ENCODE results near the gene DDX1. TPM values are rescaled to one million over a fixed set of nuclear protein-coding genes. Genes with fewer than 3 reads are reported as not detected.

DDX1 gene
- total RNA-seq, 2 donors from 2014 or later, result 89.2 to 91.6 TPM

DNA sequence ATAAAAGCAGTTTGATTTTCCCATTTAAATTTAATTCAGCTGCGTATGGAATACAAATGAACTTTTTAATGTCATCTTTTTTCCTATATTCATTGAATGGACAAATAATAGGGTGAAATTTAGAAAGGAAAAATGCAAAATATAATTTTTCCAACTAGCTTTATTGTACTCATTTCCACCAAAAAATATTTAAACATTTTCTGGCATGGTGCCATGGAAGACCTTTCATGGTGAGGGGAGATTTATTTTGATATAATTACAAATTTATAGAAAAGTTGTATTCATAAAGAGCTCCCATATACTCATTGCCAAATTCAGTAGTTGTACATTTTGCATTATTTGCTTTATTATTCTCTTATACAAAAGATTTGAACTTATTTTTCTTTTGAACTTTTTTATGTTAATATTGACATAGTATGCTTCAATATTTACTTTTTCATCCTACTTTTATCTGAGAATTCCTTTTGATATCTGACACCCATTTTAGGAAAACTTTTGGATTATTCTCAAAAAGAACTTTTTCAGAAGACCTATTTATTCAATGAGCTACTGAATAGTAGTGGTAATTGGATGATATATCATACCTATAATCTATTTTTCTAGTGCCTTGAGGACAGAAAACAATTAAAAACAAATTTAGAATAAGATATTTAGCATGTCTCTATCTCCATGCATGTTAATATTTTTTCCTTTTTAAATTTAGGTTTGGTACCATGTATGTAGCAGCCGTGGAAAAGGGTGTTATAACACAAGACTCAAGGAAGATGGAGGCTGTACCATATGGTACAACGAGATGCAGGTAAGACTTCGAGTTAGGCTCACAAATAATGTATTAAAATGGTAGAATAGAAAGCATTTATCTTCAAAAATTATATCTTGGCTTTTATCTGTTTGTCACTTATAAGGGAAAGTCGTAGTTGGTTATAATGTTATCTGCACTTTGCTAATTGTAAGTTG is 37.5 kb downstream of the DDX1 start:
- Mint-ChIP-seq H3K36me3 (peaks cover 30% of the 10 kb centered on the region), H3K9me3 (no peaks in the 10 kb centered on the region), H3K27me3 (no peaks in the 10 kb centered on the region), H3K4me3 (no peak overlapping the region), H3K4me1 (ENCODE audit: low read depth in 2 of 2) (peaks cover 0 to 3% of the 10 kb centered on the region in 2 donors), H3K27ac (no peak overlapping the region)
- no peak for DNase-seq (ENCODE audit: low spot score)
- no peak for ATAC-seq

DNA sequence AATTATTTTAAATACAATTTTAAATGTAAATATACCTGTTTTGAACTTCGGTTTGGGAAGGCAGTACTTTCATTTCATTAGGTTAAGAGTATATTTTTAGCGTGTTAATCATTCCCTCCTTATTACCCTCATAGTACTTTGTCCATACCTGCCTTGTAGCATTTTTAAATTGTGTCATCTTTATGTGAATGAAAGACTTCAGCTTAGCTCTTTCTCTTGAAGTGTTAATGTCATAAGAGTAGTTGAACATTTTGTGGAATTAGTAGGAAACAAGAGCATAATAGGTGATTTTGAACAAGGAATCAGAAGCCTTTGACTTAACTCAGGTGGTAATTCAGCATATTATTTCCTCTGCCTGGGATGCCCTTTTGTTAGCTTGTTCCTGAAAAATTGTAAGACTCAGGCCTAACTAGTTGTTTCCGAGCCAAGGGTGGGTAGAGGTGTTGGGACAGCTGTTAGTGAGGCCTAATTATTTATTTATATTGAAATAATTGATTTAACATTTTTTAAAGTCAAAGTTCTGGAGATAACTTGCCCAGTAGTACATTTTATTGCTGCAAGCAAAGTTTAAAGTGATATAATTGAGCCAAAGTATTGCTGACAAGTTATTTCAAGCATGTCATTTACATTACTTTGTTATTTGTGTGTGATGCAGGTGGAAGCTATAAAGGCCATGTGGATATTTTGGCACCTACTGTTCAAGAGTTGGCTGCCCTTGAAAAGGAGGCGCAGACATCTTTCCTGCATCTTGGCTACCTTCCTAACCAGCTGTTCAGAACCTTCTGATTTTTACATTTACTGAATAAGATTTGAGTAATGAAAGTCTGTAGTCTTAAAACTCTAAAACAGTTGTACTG is 38.7 kb downstream of the DDX1 start:
- H3K27me3 Mint-ChIP-seq, result no peaks in the 10 kb centered on the region
- ATAC-seq (no peak), DNase-seq (ENCODE audit: low spot score) (no peak)
- peaks cover 0 to 3% of the 10 kb centered on the region in 2 donors for H3K4me1 Mint-ChIP-seq (ENCODE audit: low read depth in 2 of 2)
- H3K27ac Mint-ChIP-seq, result no peak overlapping the region
- H3K4me3 Mint-ChIP-seq, result no peak overlapping the region
- no peaks in the 10 kb centered on the region for H3K9me3 Mint-ChIP-seq
- peaks cover 23% of the 10 kb centered on the region for H3K36me3 Mint-ChIP-seq

DNA sequence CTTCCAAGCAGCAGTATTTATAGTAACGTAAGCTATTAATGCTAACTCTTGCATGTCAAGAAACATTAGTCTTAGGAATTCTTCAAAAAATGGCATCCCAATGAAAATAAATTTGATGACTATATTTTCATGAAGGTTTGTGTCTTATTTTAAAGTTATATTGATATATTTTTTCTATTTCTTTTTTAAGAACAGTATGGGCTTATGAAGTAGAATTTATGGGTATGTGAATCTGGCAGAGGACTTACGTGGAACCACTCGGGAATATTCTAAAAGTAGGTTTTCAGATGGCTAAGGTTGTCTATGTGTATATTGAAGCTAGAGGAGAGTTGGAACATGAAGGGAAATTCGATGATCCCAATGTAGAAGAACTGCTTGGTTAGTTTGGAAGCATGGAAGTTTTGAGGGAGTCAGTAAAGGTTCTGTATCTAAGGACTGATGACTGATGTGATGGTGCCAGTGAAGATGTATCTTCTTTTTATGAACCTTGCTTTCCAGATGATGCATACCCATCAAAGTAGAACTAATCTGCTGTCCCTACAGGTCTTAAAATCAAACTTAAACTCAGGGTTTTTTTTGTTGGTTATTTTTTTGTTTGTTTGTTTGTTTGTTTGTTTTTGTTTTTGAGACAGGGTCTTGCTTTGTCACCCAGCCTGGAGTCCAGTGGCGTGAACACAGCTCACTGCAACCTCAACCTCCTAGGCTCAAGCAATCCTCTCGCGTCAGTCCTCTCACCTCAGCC is 39.5 kb downstream of the DDX1 start:
- H3K4me1 Mint-ChIP-seq (ENCODE audit: low read depth in 2 of 2), result peaks cover 0 to 3% of the 10 kb centered on the region in 2 donors
- no peak overlapping the region for H3K4me3 Mint-ChIP-seq
- DNase-seq (ENCODE audit: low spot score), result no peak
- no peaks in the 10 kb centered on the region for H3K9me3 Mint-ChIP-seq
- H3K27me3 Mint-ChIP-seq, result no peaks in the 10 kb centered on the region
- no peak overlapping the region for H3K27ac Mint-ChIP-seq
- no peak for ATAC-seq
- H3K36me3 Mint-ChIP-seq, result peaks cover 23% of the 10 kb centered on the region

DNA sequence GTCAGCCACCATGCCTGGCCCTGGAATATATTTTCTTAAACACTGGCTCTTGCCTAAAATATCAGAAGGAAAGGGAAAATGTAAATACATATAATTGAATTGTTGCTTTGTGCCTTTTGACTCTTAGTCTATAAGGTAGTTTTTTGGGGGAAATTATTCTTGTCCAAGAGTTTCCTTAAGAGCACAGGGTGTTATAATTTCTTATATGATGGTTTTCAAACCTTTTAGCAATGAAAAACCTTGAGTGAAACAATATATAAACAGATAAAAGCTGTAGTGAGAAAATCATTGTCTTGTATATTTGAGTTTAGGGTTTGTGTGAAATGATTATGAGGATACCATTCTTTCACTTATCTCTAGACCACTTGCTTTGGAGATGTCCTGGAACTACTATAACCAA is 40.2 kb downstream of the DDX1 start:
- DNase-seq (ENCODE audit: low spot score) (no peak), ATAC-seq (no peak)
- Mint-ChIP-seq H3K27ac (no peak overlapping the region), H3K4me3 (no peak overlapping the region), H3K36me3 (peaks cover 23% of the 10 kb centered on the region), H3K27me3 (no peaks in the 10 kb centered on the region), H3K4me1 (ENCODE audit: low read depth in 2 of 2) (no peaks in the 10 kb centered on the region), H3K9me3 (no peaks in the 10 kb centered on the region)

DNA sequence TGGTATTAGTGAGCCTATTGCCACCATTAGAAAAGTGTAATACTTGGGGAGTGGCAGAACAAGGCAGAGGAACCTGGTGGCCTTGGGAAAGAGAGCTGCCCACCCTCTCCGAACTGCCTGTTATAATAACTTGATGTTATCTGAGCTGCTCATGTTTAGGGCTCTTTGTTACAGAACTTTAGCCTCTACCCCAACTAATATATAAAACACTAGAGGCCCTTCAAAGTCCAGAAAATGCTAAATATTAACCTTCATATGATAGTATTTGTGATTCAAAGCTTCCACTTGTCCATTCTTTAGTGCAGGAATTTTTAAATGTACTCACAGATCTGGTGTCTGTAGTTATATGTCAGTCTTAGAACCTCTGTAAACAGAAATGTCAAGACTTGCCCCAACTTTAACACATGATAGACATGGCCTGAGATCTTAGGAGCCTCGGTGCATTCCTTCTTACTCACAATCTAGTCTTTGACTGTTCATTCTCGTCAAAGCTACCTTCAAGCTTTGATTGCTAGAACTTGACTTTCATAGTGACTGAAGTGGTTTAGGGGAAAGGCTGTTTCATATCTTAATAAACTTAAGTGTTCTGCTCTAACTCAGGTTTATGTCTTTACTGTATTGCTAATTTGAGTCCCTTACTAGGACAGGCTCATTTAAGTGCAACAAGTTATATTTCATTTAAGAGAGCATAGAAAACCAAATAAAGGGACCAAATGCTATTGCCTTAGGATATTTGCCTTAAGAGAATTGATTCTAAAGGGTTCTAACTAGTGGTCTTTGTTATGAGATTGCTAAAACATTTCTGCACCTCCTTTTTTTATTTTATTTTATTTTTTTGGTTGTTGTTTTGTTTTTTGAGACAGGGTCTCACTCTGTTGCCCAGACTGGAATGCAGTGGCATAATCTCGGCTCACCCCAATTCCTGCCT is 41.6 kb downstream of the DDX1 start:
- Mint-ChIP-seq H3K36me3 (peaks cover 23% of the 10 kb centered on the region), H3K27me3 (no peaks in the 10 kb centered on the region), H3K4me3 (no peak overlapping the region), H3K4me1 (ENCODE audit: low read depth in 2 of 2) (no peaks in the 10 kb centered on the region), H3K27ac (no peak overlapping the region), H3K9me3 (no peaks in the 10 kb centered on the region)
- ATAC-seq, result no peak
- no peak for DNase-seq (ENCODE audit: low spot score)

DNA sequence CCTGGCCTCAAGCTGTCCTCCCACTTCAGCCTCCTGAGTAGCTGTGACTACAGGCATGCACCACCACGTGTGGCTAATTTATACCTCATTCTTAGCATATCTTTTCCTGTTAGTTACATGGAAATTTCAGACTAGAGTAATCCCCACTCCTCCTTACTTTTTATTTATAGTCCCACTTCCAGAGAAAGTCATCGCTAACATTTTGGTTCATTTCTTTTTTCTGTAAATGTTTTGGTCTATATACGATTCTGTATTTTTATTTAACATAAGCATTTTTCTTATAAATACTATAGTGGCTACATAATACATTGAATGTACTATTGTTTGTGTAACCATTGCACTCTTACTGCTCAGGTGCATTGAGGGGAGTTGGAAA is 42.3 kb downstream of the DDX1 start:
- H3K27me3 Mint-ChIP-seq, result no peaks in the 10 kb centered on the region
- no peak for DNase-seq (ENCODE audit: low spot score)
- no peaks in the 10 kb centered on the region for H3K4me1 Mint-ChIP-seq (ENCODE audit: low read depth in 2 of 2)
- H3K4me3 Mint-ChIP-seq, result no peak overlapping the region
- no peak for ATAC-seq
- H3K36me3 Mint-ChIP-seq, result peaks cover 23% of the 10 kb centered on the region
- H3K27ac Mint-ChIP-seq, result no peak overlapping the region
- no peaks in the 10 kb centered on the region for H3K9me3 Mint-ChIP-seq

DNA sequence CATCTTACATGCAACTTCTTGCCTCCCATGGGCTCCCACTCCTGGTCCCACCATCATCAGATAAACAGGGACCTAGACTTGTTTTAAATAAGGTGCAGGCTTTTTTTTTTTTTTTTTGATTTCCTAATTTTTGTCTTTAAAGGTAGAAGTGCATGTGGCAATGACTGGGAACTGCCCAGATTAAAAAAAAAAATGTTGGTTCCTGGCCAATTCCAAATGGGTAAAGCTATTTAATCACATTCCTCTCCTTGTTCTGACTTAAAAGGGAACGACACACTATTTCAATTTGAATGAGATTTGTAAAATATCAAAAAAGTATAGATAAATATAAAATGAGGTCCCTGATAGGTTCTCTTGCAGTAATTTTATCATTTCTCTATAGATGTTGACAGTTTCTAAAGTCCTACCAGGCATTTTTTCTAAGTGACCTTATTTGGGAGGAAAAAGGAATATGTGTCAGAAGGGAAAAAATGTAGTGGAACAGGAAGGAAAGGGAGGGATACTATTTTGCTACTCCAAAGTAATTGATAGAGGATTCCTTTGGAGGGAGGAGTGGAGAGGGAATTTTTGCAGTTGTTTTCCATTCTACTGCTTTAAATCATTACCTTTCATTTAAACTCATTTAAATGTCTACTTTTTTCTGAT is 43.3 kb downstream of the DDX1 start:
- no peak for ATAC-seq

DNA sequence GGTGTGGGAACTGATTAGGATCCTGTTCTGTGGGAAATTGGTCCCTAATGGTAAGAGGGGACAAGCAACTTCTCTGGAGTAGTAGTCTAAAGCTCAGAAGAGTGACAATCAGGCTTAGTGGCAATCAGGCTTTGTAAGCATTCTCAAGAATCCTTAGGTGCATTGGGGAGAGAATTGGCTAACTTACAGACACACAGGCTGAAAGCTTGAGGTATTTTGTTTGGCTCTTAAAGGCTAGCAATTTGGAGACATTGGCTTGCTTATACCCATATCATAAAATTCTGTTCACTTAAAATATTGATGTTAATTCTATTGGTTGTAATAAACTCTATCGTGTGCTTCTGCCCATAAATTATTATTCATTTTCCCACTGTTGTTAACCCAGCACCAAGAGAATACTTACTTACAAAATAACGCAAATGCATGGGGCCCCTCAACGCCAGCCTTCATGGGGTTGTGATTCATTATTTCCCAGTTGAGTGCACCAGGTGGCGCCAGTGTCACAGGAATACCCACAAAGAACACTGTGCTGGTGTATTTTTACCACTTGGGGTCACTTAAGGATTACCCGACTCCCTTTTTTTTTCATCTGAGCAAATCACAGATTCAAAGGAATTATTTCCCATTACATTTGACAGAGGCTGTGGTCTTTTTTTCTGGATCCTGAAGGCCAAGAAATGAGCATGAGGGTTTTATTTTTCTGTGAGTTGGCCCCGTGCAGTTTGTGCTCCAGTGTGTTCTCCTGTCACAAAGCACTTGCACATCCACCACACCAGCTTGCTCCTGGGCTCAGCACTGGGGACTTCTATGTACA is 45.5 kb downstream of the DDX1 start:
- DNase-seq (ENCODE audit: low spot score), result peak; percentile 70
- H3K4me3 Mint-ChIP-seq, result no peak overlapping the region
- ATAC-seq, result peak; percentile 51 to 69
- H3K36me3 Mint-ChIP-seq, result peaks cover 13% of the 10 kb centered on the region
- no peaks in the 10 kb centered on the region for H3K27me3 Mint-ChIP-seq
- peaks cover 0 to 3% of the 10 kb centered on the region in 2 donors for H3K4me1 Mint-ChIP-seq (ENCODE audit: low read depth in 2 of 2)
- H3K27ac Mint-ChIP-seq, result no peak overlapping the region
- peaks cover 3% of the 10 kb centered on the region for H3K9me3 Mint-ChIP-seq

More for the DNA sequence above, 43.3 kb downstream of the DDX1 start:
- Mint-ChIP-seq H3K27me3 (no peaks in the 10 kb centered on the region), H3K9me3 (no peaks in the 10 kb centered on the region), H3K27ac (no peak overlapping the region), H3K36me3 (peaks cover 17% of the 10 kb centered on the region), H3K4me1 (ENCODE audit: low read depth in 2 of 2) (no peaks in the 10 kb centered on the region), H3K4me3 (no peak overlapping the region)
- no peak for DNase-seq (ENCODE audit: low spot score)

DNA sequence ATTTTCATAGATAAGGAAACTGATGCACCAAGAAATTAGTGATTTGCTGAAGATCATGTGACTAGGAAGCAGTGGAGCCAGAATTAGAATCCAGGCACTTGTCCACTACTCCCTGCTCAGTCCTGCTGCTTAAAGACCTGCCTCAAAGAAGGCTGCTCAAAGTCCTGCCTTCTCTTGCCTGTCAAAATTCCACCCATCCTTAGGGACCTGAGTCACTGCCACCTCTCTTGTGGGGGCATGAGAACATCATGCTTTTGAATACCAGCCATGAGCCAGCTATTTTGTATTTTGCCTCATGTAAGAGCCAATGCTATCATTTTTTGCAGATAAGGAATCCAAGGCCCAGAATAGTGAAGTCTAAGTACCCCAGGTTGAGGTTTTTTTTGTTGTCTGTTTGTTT is 47.1 kb downstream of the DDX1 start:
- Mint-ChIP-seq H3K9me3 (peaks cover 3% of the 10 kb centered on the region), H3K36me3 (peaks cover 11% of the 10 kb centered on the region), H3K27ac (no peak overlapping the region)

DNA sequence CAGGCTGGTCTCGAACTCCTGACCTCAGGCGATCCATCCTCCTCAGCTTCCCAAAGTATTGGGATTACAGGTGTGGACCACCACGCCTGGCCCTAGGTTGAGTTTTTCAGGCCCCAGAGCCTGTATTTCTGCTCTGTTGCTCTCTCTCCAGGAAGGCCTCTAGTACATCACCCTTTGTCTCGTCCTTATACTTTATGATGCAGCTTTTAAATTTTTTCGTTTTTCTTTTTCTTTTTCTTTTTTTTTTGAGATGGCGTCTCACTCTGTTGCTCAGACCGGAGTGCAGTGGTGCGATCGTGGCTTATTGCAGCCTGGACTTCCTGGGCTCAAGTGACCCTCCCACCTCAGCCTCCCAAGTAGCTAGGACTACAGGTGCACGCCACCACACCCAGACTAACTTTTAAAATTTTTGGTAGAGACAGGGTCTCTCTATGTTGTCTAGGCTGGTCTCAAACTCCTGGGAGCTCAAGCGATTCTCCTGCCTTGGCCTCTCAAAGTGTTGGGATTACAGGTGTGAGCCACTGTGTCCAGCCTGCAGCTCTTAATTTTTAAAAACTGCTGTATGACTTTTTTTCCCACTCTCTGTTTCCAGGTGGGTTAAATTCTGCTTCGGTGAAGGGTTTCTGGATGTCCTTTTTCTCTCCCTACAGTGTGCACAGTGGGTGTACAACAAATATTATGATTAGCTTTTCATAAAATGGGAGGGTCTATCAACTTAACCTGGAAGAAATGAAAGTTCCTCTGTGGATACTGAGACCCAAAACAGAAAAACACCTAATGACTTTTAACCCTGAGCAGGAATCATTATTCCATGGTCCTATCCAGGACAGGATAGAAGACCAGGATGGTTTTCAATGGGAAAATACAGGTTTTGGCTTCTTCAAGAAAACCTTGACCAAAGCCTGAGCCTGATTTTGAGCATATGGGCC is 47.9 kb downstream of the DDX1 start:
- Mint-ChIP-seq H3K27me3 (no peaks in the 10 kb centered on the region), H3K4me3 (no peak overlapping the region), H3K9me3 (peaks cover 3% of the 10 kb centered on the region), H3K27ac (peak overlapping the region in 1 of 2 donors; percentile 14), H3K4me1 (ENCODE audit: low read depth in 2 of 2) (peaks cover 0 to 3% of the 10 kb centered on the region in 2 donors), H3K36me3 (peaks cover 11% of the 10 kb centered on the region)
- ATAC-seq, result no peak
- DNase-seq (ENCODE audit: low spot score), result no peak

More for the DNA sequence above, 47.1 kb downstream of the DDX1 start:
- Mint-ChIP-seq H3K4me1 (ENCODE audit: low read depth in 2 of 2) (peaks cover 0 to 3% of the 10 kb centered on the region in 2 donors), H3K4me3 (no peak overlapping the region), H3K27me3 (no peaks in the 10 kb centered on the region)
- no peak for ATAC-seq
- DNase-seq (ENCODE audit: low spot score), result no peak

DNA sequence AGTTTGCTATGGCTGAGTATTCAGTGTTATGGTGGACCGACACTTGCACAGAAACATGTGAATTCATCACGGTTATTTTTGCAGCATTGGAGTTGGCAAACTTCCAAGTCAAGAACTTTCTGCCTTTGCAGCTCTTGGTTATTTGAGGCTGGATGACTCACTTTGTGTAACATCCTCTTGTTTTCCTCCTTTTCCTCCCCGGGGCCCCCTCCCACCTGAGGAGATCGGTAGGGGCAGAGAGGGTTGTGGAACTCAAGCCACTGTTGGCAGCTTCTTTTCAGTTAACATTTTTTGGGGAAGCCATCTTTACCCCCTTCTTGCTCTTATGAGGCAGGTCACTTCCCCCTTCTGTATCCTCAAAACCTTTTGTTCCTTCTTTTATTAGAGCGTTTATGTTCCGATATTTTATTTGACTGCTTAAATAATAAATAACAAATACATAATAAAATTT is 48.6 kb downstream of the DDX1 start:
- H3K36me3 Mint-ChIP-seq, result peaks cover 11% of the 10 kb centered on the region
- H3K4me3 Mint-ChIP-seq, result no peak overlapping the region
- H3K9me3 Mint-ChIP-seq, result peaks cover 3% of the 10 kb centered on the region
- DNase-seq (ENCODE audit: low spot score) (no peak), ATAC-seq (no peak)
- no peaks in the 10 kb centered on the region for H3K27me3 Mint-ChIP-seq
- peaks cover 0 to 3% of the 10 kb centered on the region in 2 donors for H3K4me1 Mint-ChIP-seq (ENCODE audit: low read depth in 2 of 2)
- no peak overlapping the region for H3K27ac Mint-ChIP-seq

Data from natural killer cell treated with Interleukin-12 subunit alpha and Interleukin-12 subunit beta and Interleukin-15 and Interleukin-18, amount 100 ng/mL, for 72 hours (primary cell).